Left cardiac atrium (tissue), 2 donors: ENCODE results near the gene F11. TPM values are rescaled to one million over a fixed set of nuclear protein-coding genes. Genes with fewer than 3 reads are reported as not detected.

Source experiments
- total RNA-seq, 2 donors: library from RNA; stranded (reverse); fragmentation: NEBNext Ultra II Directional; extraction: Animal tissue kit (Norgen Biotek cat#: 25700); gene quantifications; one replicate each; pipeline ENCODE4 v1.2.1, GENCODE V29; 2021
- donor health status: DM: no; HTN: yes; CAD: no; lungs with severe emphysema.
- donor health status: DM: yes; HTN: yes; CAD: no.

The F11 gene
- total RNA-seq, 2 donors from 2014 or later: not detected

Other genes with a start within 250 kb of the F11 start
- 1 to 10 TPM; 5.3 to 8.6 TPM for gene TLR3, start 197.0 kb upstream of the F11 start, total RNA-seq
- gene FAM149A, start 161.5 kb upstream of the F11 start, total RNA-seq: 10 to 100 TPM in 1 of 2 donors, 1 to 10 TPM in 1; 9.6 to 13.1 TPM
- 10 to 100 TPM; 26.6 to 32.7 TPM for gene CYP4V2, start 74.6 kb upstream of the F11 start, total RNA-seq
- under 1 TPM; 0.84 to 0.85 TPM for gene KLKB1, start 38.7 kb upstream of the F11 start, total RNA-seq